SU-DHL-6 (cell line): ENCODE data around the gene CP.

ENCODE experiments used
- H2AFZ ChIP-seq: fragments of 200-600 bp; sonication (generic); 2 replicates; pipeline ENCODE4 v1.6.1; 2014; ENCODE audit warnings: low read depth, mild to moderate bottlenecking, moderate library complexity, mixed read lengths, antibody characterized with exemption, low read length; ENCODE audit not compliant: severe bottlenecking
- H3F3A ChIP-seq: fragments of 200-600 bp; shearing (Covaris generic); 2 replicates; pipeline ENCODE4 v1.6.0; 2016; ENCODE audit warnings: antibody characterized with exemption, mild to moderate bottlenecking; ENCODE audit not compliant: insufficient read depth
- H3K27ac ChIP-seq: fragments of 200-600 bp; sonication (generic); 2 replicates; pipeline ENCODE4 v1.5.1; 2016; ENCODE audit warnings: low read depth, mild to moderate bottlenecking, low read length, moderate library complexity, mixed read lengths
- H3K27me3 ChIP-seq: fragments of 200-600 bp; sonication (generic), shearing (Covaris generic); 2 replicates; pipeline ENCODE4 v1.6.0; 2014; ENCODE audit warnings: mild to moderate bottlenecking, low read length
- H3K36me3 ChIP-seq: fragments of 200-600 bp; sonication (generic); 2 replicates; pipeline ENCODE4 v1.6.1; 2014; ENCODE audit warnings: mild to moderate bottlenecking, low read length, mixed read lengths
- H3K4me2 ChIP-seq: fragments of 300-600, 200-600 bp; shearing (Covaris generic), sonication (generic); 2 replicates; pipeline ENCODE4 v1.6.0; 2014; ENCODE audit warnings: low read length, low read depth, mild to moderate bottlenecking; ENCODE audit not compliant: poor library complexity, severe bottlenecking
- H3K4me3 ChIP-seq: fragments of 200-600 bp; sonication (generic); 2 replicates; pipeline ENCODE4 v1.5.1; 2014; ENCODE audit warnings: antibody characterized with exemption, low read length, mild to moderate bottlenecking, mixed read lengths; ENCODE audit not compliant: insufficient read depth, poor library complexity, severe bottlenecking
- H3K79me2 ChIP-seq: fragments of 200-600 bp; sonication (generic); 2 replicates; pipeline ENCODE4 v1.6.1; 2014; ENCODE audit warnings: mild to moderate bottlenecking, low read length, moderate library complexity; ENCODE audit not compliant: insufficient read depth
- H3K9ac ChIP-seq: fragments of 200-600 bp; sonication (generic); 2 replicates; pipeline ENCODE4 v1.7.0; 2014; ENCODE audit warnings: mild to moderate bottlenecking, low read length
- H3K9me2 ChIP-seq: fragments of 200-600 bp; sonication (generic); replicated peaks from 2 replicates; pipeline ENCODE4 v1.6.1; 2014; ENCODE audit warnings: low read length; ENCODE audit not compliant: insufficient read depth
- H3K9me3 ChIP-seq: fragments of 200-600 bp; sonication (generic); 2 replicates; pipeline ENCODE4 v1.6.1; 2014; ENCODE audit warnings: low read length, mixed read lengths; ENCODE audit not compliant: insufficient read depth
- H4K20me1 ChIP-seq: fragments of 200-600 bp; sonication (generic); 2 replicates; pipeline ENCODE4 v1.6.1; 2014; ENCODE audit warnings: low read depth, mild to moderate bottlenecking, antibody characterized with exemption, low read length, moderate library complexity, mixed read lengths
- CTCF ChIP-seq: fragments of 200-600 bp; sonication (generic); IDR thresholded peaks from one replicate; pipeline ENCODE4 v1.5.1; 2017; ENCODE audit warnings: antibody characterized with exemption, mild to moderate bottlenecking, low read length, moderate library complexity; ENCODE audit not compliant: insufficient read depth, poor library complexity, severe bottlenecking
- EZH2phosphoT487 ChIP-seq: fragments of 200-600 bp; sonication (generic), shearing (Covaris generic); conservative IDR thresholded peaks from 2 replicates; pipeline ENCODE4 v1.6.1; 2018; ENCODE audit warnings: mild to moderate bottlenecking, antibody characterized with exemption, low read length, moderate library complexity, mixed read lengths

The CP gene

DNA sequence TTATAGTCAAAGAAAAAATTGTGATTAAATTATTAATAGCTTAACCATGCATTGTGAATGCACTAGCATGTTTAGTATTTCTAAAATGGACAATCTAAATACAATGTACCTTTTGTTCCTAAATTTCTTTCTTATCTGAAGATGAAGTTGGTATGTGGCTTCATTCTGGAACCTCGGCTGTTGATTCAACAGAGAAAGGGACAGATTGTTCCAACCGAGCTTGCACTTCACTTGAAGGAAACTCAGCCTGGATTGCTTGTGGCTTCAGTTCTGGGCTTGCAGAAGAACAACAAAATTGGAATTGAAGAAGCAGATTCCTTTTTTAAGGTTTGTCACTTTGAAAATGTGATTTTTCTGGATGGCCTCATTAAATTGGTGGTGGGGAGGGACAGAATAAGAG, 59.6 kb downstream of the CP start:
- Histone ChIP-seq H2AFZ (no peak overlapping the region), H3K9ac (no peak overlapping the region), H3K36me3 (peaks cover 81% of the 10 kb centered on the region), H3K9me3 (no peaks in the 10 kb centered on the region), H3K4me2 (no peak overlapping the region), H4K20me1 (no peaks in the 10 kb centered on the region), H3K27me3 (no peaks in the 10 kb centered on the region), H3K79me2 (no peaks in the 10 kb centered on the region), H3F3A (no peaks in the 10 kb centered on the region), H3K27ac (no peak overlapping the region), H3K4me3 (no peak overlapping the region), H3K9me2 (no peaks in the 10 kb centered on the region)
- TF ChIP-seq CTCF = no peak
- TF ChIP-seq EZH2phosphoT487 = no peak

GRCh38 chr3:149160754-149161300, 60.8 kb downstream of the CP start:
- Histone ChIP-seq H3K27me3 (no peaks in the 10 kb centered on the region), H4K20me1 (no peaks in the 10 kb centered on the region), H3K4me3 (no peak overlapping the region), H3K9me2 (no peaks in the 10 kb centered on the region), H2AFZ (no peak overlapping the region), H3K9me3 (no peaks in the 10 kb centered on the region), H3K36me3 (peaks cover 73% of the 10 kb centered on the region), H3K79me2 (no peaks in the 10 kb centered on the region), H3K27ac (no peak overlapping the region), H3K9ac (no peak overlapping the region), H3F3A (no peaks in the 10 kb centered on the region), H3K4me2 (no peak overlapping the region)
- TF ChIP-seq EZH2phosphoT487 = no peak

GRCh38 chr3:149153402-149153801, 68.2 kb downstream of the CP start:
- Histone ChIP-seq H3K9me2 (no peaks in the 10 kb centered on the region), H3K36me3 (peaks cover 33% of the 10 kb centered on the region; the same call in 1 of the 2 replicates), H3K4me2 (no peak overlapping the region), H3F3A (no peaks in the 10 kb centered on the region), H3K27ac (no peak overlapping the region), H2AFZ (no peak overlapping the region), H3K9me3 (no peaks in the 10 kb centered on the region), H4K20me1 (no peaks in the 10 kb centered on the region), H3K4me3 (no peak overlapping the region), H3K79me2 (no peaks in the 10 kb centered on the region), H3K9ac (no peak overlapping the region), H3K27me3 (no peaks in the 10 kb centered on the region)
- no peak for TF ChIP-seq EZH2phosphoT487
- TF ChIP-seq CTCF = no peak

- Histone ChIP-seq H3K4me3 (no peak overlapping the region), H3K9me2 (no peaks in the 10 kb centered on the region), H3K9ac (no peak overlapping the region), H3K9me3 (no peaks in the 10 kb centered on the region), H2AFZ (no peak overlapping the region), H3F3A (no peaks in the 10 kb centered on the region), H3K4me2 (no peak overlapping the region), H3K36me3 (peaks cover 26% of the 10 kb centered on the region), H3K79me2 (no peaks in the 10 kb centered on the region), H3K27me3 (no peaks in the 10 kb centered on the region), H3K27ac (no peak overlapping the region), H4K20me1 (no peaks in the 10 kb centered on the region)
- TF ChIP-seq CTCF (no peak), EZH2phosphoT487 (no peak)
Measured at GRCh38 chr3:149152420-149152819, 69.2 kb downstream of the CP start.
